ENCODE measurements around the gene ABCD3.

DNA sequence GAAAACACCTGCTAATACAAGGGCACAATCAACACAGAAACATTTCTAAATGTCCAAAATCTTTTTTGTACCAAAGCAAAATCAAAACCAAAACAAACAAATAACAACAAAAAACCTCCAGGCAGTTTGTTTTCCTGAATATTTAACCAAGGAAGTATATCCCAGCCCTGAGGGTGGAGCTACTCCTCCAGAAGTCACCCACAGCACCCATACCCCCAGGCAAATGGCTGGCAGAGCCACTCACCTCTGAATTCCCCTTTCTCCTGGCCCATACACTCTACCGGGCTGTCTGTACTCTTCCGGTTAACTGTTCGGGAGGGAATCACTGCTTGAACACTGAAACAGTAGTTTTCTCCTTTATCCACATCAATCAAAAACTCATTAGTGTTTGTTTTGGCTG is 113.9 kb downstream of the ABCD3 start:
- no peak for TF ChIP-seq POLR2A (IDR thresholded peaks at IDR 0.05)
- TF ChIP-seq, protein P1, sequence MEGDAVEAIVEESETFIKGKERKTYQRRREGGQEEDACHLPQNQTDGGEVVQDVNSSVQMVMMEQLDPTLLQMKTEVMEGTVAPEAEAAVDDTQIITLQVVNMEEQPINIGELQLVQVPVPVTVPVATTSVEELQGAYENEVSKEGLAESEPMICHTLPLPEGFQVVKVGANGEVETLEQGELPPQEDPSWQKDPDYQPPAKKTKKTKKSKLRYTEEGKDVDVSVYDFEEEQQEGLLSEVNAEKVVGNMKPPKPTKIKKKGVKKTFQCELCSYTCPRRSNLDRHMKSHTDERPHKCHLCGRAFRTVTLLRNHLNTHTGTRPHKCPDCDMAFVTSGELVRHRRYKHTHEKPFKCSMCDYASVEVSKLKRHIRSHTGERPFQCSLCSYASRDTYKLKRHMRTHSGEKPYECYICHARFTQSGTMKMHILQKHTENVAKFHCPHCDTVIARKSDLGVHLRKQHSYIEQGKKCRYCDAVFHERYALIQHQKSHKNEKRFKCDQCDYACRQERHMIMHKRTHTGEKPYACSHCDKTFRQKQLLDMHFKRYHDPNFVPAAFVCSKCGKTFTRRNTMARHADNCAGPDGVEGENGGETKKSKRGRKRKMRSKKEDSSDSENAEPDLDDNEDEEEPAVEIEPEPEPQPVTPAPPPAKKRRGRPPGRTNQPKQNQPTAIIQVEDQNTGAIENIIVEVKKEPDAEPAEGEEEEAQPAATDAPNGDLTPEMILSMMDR (IDR thresholded peaks at IDR 0.05) = no peak

Data from lower leg skin (tissue), 3 donors.